ENCODE measurements around the gene ZNF780B.

ZNF780B gene

DNA sequence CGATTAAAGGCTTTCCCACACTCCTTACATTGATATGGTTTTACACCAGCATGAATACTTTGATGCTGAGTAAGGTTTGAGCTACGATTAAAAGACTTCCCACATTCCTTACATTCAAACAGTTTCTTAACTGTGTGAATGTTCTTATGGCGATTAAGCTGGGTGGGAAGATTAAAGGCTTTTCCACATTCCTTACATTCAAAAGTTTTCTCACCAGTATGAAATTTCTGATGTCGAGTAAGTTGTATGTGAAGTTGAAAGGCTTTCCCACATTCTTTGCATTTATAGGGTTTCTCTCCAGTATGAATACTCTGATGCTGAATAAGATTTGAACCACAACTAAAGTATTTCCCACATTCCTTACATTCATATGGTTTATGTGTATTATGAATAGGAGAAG, 20.0 kb downstream of the ZNF780B start:
- no peak for DNase-seq

GRCh38 chr19:40033989-40034560, 22.0 kb downstream of the ZNF780B start:
- no peak for DNase-seq

GRCh38 chr19:40026597-40026970, 29.4 kb downstream of the ZNF780B start:
- DNase-seq: no peak

- DNase-seq: no peak
Measured at GRCh38 chr19:40025938-40026596, 30.0 kb downstream of the ZNF780B start.

- DNase-seq: no peak
Measured at GRCh38 chr19:40023969-40024368, 32.1 kb downstream of the ZNF780B start.

DNA sequence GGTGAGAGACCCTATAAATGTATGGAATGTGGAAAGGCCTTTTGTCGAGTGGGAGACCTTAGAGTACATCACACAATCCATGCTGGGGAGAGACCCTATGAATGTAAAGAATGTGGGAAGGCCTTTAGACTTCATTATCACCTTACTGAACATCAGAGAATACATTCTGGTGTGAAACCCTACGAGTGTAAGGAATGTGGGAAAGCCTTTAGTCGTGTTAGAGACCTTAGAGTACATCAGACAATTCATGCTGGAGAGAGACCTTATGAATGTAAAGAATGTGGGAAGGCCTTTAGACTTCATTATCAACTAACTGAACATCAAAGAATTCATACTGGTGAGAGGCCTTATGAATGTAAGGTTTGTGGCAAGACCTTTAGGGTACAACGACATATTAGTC, 42.0 kb downstream of the ZNF780B start:
- no peak for DNase-seq

DNA sequence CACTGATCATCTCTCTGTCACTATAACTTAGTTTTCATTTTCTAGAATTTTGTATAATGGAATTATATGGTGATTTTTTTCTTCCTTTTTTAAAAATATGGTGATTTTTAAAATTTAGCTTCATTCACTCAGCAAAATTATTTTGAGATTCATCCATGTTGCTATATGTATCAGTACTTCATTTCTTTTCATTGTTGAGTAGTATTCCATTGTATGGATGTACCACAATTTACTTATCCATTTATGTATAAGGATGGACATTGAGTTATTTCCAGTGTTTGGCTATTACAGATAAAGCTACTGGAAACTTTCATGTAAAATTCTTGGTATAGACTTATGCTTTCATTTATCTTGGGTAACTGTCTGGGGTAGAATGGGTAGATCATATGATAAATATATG, 46.4 kb downstream of the ZNF780B start:
- DNase-seq: no peak

DNA sequence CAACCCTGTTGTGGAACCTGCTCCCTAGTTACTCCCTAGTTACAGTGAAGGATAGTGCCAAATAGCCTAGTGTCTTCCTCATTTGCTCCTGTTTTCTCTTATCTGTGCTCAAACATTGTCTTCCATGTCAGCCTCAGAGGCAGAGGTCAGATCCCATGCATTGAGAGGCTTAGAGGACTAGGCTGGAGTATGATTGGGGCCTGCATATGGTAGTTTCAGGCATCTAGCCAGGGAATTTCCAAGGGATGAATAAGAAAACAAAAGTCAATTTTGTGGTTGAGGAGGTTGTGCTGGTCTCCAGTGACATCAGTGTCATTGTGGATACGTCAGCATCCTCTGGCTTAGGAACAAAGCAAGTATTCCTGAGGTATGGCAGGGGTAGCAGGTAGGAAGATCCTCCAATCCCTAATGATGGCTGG, 49.7 kb downstream of the ZNF780B start:
- DNase-seq: no peak

DNA sequence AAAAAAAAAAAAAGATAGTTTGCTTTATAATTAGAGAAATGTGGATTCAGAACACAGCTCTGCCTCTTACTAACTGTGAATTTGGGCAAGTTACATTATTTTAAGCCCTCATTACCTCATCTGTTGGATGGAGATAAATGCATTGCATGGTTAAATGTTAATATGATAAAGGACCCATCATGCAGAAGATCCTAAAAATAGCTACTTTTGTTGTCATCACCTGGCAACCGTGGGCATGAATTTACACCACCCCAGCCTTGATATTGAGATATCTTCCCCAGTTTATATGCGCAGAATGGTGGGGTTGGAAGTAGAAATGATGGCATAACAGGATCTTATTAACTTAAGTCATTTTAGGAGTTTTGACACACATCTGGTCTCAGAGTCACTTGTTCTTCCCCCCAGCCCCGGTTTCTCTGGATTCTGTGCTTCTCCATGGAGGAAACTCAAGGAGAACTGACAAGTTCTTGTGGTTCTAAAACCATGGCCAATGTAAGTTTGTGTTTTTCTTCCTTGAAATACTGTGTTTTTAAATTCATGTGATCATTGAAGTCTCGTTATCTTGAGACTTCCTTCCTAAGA, 50.2 kb downstream of the ZNF780B start:
- DNase-seq: no peak

DNA sequence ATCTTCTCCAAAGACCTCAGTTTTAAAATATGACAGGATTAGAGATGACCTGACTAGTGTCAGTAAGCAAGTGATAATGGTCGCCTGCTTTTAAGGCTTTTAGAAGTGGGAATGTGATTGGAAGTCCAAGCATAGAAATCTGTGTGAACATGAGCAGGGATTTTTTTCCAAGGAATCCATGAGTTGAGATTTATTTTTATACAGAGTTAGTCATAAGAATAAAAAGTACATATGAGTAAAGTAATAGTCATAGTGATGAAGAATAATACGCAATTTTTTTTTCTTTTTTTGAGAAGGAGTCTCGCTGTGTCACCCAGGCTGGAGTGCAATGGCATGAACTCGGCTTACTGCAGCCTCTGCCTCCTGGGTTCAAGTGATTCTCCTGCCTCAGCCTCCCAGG, 57.5 kb downstream of the ZNF780B start:
- no peak for DNase-seq

GRCh38 chr19:39997638-39998216, 58.3 kb downstream of the ZNF780B start:
- DNase-seq: no peak

GRCh38 chr19:39996811-39997637, 59.0 kb downstream of the ZNF780B start, which contains the start of gene ZNF546:
Gene ZNF546 (plus strand): TSS chr19:39997060. CDS start chr19:39998327, 1,267 bp downstream.
- DNase-seq: peak in 1 of 2 experiments; percentile 81

GRCh38 chr19:39996218-39996810, 59.7 kb downstream of the ZNF780B start:
- no peak for DNase-seq

DNA sequence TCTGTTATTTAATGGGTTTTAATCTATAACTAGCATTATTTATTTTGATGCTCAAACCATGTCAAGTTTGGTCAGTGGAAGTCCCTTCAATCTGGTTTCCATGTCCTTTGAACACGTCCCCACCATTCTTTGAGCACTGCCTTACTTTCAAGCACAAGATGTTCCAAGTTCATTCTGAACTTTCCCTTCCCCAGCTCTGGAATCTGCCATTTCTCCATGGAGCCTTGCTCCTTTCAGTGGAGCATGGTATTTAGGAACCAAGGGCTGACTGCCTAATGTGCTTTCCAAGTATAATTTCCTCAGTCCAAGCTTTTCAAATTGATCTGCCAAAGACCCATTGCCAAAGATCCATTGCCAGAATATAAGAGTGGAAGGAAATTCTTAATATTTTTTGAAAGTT, 60.2 kb downstream of the ZNF780B start:
- no peak for DNase-seq

DNA sequence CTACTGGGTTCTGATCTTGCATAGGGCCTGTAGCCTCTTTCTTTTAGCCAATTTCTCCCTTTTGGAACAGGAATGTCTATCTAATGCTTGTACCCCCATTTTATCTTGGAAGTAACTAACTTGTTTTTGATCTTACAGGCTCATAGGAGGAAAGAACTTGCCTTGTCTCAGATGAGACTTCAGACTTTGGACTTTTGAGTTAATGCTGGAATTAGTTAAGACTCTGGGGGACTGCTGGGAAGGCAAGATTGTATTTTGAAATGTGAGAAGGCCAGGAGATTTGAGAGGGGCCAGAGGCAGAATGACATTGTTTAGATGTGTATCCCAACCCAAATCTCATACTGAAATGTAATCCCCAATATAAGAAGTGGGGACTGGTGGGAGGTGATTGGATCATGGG, 61.7 kb downstream of the ZNF780B start:
- DNase-seq: no peak

DNA sequence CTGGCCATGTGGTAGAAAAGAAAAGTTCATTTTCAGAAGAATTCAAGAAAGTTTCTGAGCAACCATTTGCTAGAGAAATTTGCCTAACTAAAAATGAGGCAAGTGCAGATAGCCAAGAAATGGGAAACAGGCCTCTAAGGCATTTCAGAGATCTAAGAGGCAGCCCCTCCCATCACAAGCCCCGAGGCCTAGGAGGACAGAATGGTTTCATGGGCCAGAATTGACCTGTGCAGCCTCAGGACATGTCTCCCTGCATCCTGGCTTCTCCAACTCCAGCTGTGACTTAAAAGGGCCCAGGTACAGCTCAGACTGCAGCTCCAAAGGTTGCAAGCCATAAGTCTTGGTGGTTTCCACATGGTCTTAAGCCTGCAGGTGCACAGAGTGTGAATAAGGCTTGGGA, 62.4 kb downstream of the ZNF780B start:
- no peak for DNase-seq

DNA sequence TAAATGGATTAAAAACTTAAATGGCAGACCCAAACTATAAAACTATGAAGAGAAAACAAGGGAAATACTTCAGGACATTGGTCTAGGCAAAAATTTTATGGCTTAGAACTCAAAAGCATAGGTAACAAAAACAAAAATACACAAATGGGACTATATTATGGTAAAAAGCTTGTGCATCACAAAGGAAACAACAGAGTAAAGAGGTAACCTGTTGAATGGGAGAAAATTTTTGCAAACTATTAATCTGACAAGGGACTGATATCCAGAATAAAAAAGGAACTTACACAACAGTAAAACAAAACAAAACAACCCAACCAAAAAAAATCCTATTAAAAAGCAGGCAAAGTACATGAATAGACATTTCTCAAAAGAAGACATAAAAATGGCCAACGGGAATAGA, 68.4 kb downstream of the ZNF780B start:
- no peak for DNase-seq

GRCh38 chr19:39987167-39987566, 68.9 kb downstream of the ZNF780B start:
- no peak for DNase-seq

GRCh38 chr19:39986643-39987042, 69.4 kb downstream of the ZNF780B start:
- DNase-seq: no peak

DNA sequence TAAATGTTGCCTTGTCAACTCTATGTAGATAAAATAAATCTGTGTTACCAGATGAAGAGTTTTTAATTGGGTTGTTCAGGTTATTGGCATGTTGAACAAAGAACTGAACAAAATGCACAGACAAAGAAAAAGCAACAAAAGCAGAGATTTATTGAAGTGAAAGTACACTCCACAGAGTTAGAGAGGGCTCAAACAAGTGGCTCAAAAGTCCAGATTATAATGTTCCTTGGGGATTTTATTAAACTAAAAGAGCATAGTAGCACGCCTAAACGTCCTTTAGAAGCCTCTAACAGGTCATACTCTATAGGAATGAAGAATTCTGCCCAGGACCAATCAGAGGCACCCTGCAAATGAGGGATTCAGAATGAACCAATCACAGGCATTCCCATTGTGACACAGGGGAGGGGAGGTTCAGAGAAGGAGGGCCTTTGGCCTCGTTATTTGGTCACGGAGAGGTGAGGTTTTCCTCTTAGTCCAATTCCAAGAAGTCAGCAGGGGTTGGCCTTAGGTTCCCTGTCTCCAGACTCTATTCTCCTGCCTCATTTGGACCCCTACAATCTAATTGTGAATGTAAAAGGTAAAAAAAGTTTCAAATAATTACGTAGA, 72.2 kb downstream of the ZNF780B start:
- DNase-seq: no peak

DNA sequence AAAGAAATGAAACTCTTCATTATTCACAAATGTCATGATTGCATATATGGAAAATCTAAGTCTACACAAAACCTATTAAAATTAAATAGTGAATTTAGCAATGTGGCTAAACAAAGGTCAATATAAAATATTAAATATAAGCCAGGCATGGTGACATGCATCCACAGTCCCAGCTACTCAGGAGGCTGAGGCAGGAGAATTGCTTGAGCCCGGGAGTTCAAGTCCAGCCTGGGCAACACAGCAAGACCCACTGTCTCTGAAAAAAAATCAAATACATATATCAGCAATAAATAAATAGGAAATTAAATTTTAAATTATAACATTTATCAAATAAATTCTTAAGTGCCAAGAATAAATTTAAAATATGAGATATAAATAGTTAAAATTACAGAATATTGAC, 73.1 kb downstream of the ZNF780B start:
- no peak for DNase-seq

All from cerebellar nuclear complex (tissue), 1 donor.